NOMO-1 (cell line): Measurements from ENCODE around the gene ZNF503.

ENCODE experiments used
- DNase-seq, 2 experiments: peaks; one replicate each; lab custom pipeline; 2025; ENCODE audit not compliant: unreplicated experiment in 2 of 2; lab: John Stamatoyannopoulos, UW

ZNF503 gene

DNA sequence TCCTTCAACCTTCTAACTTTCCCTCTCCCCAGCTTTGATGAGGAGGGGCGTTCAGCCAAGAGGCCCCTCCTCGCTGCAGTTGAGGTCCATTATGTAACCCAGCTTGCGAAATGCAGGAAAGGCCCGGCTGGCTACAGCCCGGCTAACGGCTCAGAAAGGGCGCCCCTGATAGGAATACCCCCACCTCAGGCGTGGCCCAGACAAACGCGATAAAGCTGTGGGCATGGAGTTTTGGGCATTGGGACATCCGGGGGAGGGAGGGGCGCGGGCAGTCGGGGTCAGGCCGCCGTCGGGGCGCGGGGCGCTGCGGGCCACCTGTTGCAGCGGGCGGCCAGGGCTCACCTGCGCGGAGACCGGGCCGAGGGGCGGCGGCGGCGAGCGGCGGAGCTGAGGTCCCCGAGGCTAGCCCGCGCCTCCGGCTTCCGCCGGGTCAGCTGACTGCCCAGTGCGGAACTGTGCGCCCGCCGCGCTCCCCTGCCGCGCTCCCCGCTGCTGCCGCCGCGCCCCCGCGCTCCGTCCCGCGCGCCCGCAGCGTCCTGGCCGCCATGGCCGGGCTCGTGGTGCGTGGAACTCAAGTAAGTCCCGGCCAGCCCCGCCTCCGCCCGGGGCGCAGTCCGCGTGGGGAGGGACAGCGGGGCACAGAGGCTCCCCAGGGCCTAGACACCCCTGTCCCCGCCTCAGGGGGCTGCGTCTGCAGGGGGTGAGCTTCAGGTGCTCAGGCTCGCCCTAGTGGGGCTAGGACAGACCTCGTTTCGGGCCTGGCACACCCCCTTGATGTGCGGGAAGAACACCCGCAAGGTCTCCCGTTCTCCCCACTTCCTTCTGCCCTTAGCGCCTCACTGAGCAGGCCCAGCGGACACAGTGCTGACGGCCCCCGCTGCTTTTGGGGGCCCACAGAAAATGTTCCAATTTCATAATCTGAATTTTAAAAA is 29.9 kb upstream of the ZNF503 start, which contains the start of gene LRMDA:
LRMDA (plus strand) TSS at position 445 of the 932 bp plus-strand sequence.
- peak; percentile 64 to 91 for DNase-seq

DNA sequence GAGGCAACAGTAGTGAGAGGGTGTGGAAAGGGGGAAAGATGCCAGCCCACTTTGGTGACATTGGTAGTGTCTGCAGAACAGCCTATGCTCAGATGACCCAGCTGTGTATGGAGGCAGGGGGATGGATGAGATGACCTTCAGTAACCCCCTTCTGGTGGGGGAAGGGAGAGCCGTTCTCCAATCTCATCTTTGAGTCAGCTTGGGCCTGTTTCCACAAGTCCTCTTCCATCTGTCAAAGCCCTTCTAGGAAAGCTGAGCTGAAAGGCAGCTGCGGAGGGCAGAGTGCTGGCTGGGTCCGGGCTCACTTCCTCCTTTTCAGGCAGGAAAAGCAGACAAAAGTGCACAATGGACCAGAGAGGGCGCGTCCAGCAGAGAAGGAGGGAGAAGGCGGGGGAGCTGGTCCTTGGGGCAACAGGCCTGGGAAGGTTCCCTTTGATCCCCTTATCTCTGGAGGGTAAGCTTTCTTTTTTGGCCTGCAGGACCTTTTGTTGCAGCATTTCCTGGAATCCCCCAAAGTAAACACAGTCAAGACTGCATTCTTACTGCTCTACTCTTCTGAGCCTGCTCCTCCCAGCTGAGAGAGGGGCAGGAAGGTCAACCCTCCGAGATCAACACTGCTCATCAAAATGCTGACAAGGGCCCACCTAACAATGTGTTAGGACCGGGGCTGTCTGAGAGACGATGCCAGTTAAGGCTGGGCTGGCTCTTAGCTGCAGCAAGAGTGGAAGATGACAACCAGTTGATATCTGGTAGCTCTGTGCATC is 28.6 kb upstream of the ZNF503 start:
- DNase-seq, result peak; percentile 75 to 82

DNA sequence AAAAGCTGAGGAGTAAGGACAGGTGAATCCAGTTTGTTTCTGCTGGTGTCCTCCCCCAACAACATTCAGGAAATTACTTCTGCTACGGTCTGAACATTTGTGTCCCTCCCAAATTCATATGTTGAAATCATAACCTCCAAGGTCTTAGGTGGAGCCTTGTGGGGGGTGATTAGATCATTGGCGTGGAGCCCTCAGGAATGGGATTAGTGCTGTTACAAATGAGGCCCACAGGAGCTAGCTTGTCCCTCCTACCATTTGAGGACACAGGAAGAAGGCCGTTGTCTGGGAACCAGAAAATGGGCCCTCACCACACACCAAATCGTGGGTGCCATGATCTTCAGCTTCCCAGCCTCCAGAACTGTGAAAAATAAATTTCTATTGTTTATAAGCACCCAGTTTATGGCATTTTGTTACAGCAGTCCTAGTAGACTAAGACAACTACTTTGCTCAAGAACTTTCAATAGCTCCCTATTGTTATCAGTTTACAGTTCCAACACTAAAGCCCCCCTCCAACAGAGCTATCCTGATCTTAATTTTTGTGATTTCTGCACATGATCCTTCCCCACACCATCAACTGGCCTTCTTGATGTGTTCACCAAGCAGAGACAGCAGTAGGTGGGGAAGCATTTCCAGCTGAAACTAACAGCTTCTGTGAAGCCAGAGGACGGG is 27.7 kb upstream of the ZNF503 start:
- no peak for DNase-seq

DNA sequence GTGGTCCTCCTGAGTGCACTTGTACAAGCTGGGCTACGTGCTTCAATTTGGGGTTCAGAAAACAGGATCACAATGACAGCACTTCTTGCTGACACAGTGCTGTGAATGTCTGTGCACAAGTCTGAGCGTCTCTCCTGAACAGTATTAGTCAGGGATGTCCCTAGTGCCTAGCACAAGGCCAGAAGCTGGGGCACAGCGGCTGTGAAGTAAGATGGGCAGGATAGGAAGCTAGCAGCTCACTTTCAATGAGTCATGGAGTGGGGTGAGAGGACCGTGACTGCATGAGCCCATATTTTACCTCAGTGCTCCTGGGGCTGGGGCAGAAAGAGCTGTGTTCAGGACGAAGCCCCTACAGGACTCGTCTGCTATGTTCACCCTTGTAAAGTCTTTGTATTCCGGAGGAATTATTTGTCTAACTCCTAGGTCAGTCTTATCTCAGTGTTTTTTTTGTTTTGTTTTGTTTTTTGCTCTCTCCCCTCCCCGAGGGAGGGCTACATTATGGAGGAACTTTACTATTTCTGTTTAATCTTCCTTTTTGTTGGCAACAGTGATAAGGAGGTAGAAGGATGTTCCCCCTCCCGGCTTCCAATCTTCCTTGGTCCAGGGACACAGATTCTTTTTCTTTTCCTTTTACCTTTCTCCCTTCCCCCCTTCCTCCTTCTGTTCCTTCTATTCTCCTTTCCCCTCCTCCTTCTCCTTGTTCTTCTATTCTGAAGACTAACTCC is 27.0 kb upstream of the ZNF503 start:
- peak; percentile 65 to 78 for DNase-seq

DNA sequence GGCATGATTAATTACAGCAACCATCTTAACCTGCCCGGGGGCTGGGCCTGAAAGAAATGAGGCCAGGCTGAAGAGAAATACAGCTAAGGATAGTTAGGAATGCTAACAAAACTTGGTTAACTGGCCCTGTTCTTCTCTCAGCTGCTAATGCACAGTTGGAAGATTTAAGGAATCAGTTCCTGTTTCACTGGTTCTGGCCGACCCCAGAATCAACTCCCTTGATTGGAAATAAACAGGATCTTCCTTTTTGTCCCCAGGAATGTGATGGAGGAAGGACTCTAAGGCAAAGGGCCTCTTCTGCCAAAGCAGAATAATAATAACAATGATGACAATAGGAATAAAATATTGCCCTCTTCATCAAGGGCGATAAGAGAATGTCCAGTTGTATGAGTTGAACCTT is 26.4 kb upstream of the ZNF503 start:
- no peak for DNase-seq

DNA sequence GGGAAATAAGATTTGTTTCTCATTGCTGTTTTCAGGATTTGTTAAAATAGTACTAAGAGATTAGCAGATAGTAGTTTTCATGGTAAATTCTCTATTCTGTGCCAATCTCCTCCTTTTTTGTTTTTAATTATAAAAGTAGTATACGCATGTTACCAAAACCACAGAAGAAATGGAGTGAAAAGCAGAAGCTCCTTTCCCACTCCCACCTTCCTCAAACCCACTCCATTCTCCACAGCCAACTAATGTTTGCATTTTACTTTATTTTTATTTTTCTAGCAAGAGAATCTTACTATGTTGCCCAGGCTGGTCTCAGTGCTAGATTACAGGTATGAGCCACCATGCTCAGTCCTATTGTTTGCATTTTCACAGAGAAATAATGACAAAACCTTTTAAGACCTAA is 25.3 kb upstream of the ZNF503 start:
- DNase-seq, result peak in 1 of 2 experiments; percentile 8

DNA sequence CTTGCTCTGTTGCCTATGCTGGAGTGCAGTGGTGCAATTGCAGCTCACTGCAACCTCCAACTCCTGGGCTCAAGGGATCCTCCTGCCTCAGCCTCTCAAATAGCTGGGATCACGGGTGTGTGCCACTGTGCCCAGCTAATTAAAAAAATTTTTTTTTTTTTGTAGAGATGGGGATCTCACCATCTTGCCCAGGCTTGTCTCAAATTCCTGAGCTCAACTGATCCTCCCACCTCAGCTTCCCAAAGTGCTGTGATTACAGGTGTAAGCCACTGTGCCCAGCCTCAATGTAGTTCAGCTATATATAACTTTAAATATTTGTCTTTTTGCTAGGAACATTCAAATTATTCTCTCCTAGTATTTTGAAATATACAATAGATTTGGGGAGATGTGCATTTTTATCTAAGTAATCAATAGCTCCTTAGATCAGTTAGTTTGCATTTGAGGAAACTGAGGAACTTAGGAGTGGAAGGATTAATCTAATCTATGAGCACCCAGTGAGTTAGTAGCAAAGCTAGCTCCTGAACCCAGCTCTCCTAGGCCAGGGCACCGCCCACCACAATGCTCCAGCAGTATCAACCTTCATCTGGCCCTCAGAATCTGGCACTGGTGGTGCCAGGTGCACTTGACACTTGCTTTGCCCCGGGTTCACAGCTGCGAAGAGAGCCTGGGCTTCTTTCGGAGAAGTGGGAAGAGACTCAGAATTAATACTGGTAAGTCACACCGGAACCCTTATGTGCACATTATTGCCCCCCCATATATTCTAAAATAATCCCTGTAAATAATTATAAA is 23.9 kb upstream of the ZNF503 start:
- no peak for DNase-seq

DNA sequence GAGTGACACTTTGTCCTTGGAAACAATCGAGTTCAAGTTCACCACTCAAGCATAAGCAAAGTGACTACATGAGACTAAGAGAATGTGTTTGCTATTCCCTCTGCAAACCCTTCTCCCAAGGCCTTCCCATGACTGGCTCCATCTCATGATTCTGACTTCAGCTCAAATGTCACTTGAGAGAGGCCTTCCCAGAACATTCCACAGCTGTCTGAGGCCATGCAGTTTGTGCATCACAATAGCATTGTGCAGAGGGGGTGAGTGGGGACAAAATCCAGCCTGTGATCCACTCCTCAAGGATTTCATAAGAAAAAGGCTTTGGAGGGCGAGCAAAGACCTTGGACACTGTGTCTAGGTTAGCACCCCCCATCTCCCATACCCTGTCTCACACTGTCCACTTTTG is 23.0 kb upstream of the ZNF503 start:
- DNase-seq, result no peak

DNA sequence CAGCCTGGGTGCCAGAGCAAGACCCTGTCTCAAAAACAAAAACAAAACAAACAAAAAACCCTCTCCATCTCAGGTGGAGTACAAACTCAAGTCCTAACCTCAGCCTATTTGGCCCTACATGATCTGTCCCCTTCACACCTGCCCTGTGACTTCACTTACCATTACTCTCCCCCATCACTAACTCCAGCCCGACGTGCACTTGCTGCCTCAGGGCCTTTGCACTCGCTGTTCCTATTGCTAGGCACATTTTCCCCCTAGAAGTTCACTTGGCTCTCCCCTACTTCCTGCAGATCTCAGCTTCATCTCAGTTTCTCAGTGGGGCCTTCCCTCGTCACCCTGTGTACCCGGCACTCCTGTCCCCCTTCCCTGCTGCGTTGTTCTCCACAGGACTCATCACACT is 21.3 kb upstream of the ZNF503 start:
- DNase-seq, result no peak

DNA sequence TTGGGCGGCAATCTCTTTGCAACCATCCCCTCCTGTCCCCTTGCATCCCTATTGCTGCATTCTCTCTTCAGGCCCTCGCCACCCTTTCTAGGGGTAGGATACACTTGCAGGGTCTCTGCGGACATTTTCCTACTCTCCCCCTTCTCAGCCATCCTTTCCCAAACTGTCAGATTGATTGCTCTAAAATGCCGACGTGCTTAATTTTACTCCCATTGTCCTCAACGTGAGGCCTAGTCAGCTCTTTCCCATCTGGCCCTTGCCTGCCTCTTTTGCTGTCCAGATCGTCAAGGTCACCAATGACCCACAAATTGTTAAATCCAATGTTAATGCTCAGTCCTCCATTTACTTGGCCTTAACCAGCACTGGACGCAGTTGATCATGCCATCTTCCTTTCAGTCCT is 17.1 kb upstream of the ZNF503 start:
- DNase-seq, result no peak

DNA sequence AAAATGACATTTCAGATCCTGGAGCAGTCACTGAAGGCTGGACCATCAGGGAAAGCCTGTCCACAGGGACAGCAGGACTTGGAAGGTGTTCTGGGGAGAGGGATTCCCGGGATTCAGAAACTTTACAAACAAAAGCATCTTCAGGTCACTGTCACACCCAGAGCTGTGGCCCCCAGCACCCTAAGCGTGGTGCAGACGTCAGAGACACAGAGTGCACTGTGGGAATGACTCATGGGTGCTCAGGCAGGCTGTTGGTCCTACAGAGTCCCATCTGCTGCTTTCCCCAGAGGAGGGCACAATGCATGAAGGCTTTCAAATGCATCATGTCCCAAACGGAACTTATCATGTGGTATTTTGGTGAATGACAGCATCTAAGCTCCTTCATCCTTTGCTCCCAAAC is 16.7 kb upstream of the ZNF503 start:
- DNase-seq, result no peak

DNA sequence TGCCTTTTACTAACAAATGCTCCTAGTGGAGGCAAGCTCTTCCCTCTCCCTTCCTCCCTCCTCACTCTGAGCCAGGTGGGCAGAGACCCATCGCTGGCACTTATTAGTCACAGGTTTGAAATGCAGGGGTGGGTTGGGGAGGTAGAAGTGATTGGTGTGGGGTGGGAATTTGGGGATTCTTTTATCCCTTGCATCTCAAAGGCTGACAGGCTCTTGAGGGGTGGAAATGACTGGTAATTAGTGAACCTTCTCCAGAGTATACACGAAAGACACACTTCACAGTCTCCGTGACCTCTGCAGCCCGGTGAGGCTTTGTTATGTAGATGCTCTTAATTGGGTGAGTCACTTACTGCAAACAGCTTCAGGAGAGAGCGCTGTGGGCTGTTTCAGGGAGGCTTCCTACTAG is 16.0 kb upstream of the ZNF503 start:
- no peak for DNase-seq

DNA sequence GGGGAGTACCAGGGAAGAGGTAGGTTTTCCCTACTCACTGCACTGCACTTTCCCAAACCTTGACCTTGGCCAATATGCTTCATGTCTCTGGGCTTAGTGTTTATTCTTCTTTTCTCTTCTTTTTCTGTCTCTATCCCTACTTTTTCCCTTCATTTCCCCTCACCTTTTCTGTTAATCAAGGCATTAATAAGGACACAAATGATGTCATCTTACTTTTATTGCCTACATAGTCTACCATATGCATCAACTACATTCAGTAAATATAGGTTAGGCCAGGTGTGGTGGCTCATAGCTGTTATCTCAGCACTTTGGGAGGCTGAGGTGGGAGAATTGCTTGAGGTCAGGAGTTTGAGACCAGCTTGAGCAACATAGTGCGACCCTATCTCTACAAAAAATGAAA is 13.0 kb upstream of the ZNF503 start:
- DNase-seq, result no peak

DNA sequence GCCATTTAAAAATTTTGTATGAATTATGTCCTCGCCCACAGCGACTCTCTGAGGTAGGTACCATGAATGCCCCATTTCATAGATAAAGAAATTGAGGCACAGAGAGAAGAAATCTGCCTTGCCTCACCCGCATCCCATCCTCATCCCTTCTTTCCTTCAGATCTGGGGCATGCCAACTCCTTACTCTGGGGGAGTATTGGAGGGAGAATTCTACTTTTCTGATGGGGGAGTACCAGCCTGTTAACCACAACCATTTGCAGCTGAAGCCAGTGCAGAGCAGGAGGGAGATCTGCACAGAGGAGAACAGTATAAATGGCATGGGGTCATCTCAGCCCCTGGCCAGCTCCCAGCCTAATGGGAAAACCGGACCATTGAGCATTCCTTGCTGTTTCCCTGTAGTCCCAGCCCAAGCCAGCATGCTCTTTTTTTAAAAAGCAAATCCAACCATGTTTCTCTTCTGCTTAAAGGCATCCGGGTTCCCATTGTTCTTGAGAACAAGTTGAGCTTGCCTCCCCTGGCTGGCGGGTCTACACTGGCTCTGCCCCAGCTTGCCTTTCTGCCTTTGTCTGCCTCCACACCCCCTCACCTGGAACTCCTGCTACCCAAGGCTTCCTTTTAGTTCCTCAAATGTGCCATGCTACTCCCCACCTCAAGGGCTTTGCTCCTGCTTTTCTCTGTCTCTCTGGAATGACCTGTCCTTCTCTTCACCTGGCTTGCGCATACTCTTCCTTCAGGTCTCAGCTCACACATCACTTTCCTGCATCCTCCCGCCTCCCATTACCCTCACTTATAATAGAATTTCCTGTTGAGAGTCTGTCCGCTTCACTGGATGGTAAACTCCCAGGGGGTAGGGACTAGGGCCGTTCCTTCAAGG is 8.8 kb upstream of the ZNF503 start:
- DNase-seq, result no peak

DNA sequence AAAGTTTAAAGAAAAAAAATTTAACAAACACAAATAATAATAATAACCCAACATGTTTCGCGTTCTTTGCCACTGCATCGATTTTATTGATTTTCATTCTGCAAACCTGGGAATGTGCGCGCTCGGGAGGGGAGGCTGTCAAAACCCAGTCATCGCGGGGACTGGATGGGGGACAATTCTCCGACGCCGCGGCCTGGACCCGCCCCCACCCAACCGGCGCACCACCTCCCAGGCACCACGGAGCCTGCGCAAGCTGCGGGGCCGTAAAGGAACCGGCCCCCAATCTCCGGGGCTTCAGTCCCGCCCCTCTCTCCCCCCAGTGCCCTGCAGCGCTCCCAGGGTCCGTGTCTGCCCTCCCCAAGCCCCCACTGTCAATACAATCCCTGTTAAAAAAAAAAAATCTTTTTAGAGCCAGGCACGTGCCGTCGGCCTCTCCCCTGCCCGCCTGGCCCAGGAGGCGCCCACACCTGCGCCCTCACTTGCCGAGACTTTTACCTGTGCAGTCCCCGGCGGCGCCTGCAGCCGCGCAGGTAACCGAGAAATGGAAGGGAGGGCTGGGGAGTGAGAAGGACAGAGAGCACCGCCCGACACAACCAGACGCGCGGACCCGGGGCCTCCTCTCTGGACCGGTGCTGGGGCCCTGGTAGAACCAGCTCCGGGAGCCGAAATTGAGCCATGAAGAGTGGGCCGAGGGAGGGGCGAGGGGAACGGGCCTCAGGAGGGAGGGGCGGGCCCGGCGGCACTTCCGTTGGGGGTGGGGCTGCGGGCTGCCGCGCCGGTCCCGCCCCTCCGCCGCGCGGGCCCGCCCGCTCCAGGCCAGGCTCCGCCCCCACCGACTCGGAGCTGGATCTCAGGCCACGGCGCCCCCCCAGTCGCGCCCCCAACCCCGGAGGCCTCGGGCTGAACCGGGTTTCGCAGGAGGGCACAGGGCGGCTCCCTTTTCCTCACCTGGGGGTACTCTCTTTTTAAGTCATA is 7.6 kb upstream of the ZNF503 start:
- DNase-seq, result peak; percentile 67 to 87

DNA sequence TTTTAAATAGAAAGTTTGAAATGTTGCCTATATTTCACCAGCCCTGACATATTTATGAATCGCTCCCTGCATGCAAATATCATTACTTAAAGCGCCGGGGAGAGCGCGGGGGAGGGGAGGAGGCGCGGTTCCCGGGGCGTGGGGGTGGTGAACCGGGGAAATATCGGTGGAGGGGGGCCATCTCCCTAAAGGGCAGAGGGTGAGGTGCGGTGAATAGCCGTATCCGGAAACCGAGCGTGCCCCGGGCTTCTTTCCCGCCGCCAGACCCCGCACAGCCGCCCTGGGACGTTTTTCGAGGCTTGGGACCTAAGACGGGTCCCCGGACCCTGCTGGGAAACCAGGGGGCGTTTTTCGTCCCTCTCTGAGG is 6.9 kb upstream of the ZNF503 start:
- DNase-seq, result no peak

DNA sequence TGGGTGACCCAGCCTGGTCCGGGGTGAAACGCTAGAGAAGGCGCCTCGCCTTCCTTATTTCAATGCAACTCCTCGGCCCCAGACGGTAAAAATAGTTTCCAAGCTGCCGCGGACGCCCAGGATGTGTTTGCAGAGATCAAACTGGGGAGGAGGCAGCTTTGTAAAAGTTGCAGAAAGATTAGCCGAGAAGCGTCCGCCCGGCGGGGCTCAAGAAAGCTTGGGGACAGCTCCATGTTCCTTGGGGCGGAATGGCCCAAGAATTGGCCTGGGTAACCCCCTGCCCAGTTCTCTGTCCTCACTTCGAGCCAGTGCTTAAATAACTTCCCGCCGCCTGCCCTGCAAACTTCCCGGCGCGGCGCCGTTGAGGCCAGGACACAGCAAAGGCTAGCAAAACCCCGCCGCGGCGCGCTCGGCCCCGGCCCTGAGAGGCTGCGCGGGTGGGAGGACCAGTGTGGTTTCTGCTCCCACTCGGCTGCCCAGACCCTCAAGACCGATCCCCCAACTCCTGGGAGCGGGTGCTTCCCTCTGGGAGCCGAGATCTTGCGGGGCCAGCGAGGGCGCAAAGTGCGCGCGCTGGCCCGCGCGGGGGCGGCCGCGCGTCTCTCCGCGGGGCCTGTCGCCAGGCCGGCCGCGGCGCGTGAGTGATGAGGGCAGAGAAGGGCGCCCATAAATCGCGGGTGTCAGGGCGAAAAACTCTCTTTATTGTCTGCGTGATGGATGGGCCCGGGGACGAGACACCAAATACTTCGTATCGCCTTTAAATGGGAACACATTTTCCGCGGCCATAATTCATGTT is 6.3 kb upstream of the ZNF503 start:
- DNase-seq, result peak; percentile 35 to 49
